Left renal cortex interstitium (tissue), 4 donors: ENCODE measurements around the gene DNAJC30. TPM values are rescaled to one million over a fixed set of nuclear protein-coding genes. Genes with fewer than 3 reads are reported as not detected.

ENCODE experiments used
- DNase-seq, 4 donors: peaks; one replicate each; pipeline ENCODE4 v3.0.0-alpha.2; 2013; ENCODE audit warnings: low read depth in 4 of 4, low spot score in 2 of 4, missing footprints in 1 of 4
- polyA plus RNA-seq, 4 donors: library from polyadenylated mRNA; unstranded; fragments of 120-200 nt; gene quantifications; one replicate each; pipeline ENCODE4 v1.2.1, GENCODE V29; 2013; ENCODE audit not compliant: insufficient read length in 4 of 4

The DNAJC30 gene
- polyA plus RNA-seq, 4 donors = 9.9 to 13.9 (median 12.2) TPM

DNA sequence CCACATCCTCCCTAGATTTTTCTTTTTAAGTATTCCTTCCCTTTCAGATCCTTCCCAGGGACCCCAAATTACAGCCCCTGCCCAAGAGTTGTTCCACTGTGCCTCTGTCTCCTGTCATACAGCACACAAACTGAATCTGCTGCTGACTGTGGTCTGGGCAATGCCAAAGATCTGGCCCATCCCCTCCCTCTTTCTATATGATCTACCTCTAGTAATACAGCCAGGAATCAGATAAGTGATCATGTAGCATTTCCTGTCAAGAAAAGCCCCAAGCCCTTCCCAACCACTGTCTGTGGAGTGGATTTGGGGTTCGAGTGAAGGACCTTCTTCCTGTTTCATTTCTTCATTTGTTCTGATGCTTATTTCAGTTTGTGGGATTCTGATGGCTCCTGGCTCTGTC, 29.5 kb upstream of the DNAJC30 start:
- DNase-seq = no peak

DNA sequence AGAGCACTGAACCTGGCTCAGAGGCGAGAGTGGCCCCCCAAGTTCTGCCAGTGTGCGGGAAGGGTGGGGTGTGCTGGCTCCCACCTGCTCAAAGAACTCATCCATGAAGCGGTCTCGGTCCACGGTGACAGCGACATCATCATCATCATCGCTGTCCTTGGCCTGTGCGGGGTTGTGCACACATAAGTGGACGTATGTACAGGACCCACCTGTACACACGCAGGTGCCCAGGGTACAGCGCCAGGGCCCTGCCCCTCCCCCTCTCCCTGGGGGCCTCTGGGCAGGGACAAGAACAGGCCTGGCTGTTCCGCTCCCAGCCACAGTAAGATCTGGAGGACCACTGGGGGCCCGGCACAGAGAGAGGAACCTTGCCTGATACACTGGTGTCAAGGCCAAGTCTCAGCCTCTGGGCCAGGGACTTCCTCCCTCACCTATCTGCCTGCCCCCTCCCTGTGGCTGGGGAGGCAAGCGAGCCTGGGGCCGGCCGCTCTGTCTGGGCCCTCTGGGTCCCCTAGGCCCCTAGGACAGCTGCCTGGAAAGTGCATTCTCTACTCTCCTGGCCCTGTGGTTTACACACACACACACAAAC, 25.8 kb upstream of the DNAJC30 start:
- no peak for DNase-seq

DNA sequence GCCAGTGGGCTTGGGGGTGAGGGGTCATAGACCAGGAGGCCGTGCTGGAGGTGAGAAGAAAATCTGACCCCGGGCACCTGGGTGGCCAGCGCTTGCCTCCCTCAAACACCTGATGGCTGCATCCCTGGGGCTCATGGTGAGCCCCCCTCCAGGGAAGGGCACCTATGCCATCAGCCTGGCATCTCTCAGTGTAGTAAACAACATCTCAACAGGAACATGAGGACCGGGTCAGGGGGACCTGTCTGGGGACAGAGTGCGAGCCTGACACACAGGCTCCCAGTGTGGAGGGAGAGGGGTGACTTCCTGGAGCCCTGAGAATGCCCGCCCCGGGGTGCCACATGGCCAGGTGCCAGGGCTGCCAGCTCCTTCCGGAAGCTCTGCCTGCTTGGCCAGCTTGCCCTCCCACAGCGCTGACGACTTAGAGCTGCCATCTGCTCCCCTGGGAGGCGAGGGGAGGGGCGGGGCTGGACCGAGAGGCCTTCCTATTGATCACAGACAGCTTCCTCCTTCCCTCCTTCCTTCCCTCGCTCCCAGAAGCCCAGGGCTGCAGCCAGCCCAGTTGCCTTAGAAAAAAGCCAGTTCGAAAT, 23.9 kb upstream of the DNAJC30 start:
- no peak for DNase-seq

DNA sequence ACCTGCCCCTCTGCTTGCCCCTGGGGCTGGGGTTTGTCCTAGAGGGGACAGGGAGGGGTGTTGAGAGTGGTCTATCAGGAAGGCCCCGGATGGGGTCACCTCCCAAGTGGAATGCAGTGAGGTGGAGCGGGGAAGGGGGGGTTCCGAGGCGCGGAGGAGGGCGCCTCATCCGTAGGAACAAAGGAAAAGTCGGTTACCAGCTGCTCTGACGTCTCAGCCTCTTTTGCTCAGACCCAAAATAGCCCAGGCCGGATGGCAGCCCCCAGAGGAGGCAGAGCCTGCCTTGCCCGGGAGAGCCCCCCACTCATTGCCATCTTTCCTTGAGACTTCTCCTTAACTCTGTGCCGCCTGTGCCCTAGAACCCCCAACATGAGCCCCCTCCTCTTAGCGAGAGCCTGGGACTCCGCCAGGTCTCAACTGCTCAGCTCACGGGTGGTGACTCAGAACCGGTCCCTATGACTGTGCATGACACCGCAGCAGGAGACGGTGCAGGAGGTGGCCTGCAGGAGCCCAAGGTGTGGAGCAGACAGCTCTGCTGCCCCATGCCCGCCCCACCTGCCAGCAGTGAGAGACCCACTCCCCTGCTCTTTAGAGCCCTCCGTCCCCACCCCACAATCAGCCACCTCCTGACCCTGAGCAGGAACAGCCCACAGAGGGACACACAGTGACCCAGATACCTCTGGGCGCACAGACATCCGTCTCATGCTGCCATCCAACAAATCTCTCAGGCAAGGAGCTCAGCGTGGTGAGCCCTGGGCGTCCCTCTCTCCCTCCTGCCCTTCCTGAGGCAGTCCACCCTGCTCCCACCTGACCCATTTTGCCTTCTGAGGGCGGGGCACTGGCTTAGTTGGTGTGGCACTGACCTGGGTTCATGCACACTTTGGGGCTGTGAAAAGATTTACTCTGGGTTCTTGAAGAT, 23.1 kb upstream of the DNAJC30 start:
- no peak for DNase-seq

DNA sequence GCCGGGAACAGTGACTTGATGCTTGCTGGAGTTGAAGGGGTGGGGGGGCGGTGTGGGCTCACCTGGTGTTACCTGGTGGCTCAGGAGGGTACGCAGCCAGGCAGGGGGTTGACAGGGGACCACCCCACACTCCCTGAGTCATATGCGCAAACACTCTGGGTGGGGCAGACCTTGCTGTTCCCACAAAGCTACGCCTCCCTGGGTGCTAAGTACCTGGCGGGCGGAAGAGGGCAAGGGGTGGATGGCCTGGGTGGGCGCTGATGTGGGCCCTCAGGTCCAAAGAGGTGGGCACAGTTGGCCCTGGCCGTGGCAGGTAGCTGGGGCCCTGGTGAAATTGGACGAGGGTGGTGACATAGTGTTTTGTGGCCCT, 22.3 kb upstream of the DNAJC30 start:
- no peak for DNase-seq

DNA sequence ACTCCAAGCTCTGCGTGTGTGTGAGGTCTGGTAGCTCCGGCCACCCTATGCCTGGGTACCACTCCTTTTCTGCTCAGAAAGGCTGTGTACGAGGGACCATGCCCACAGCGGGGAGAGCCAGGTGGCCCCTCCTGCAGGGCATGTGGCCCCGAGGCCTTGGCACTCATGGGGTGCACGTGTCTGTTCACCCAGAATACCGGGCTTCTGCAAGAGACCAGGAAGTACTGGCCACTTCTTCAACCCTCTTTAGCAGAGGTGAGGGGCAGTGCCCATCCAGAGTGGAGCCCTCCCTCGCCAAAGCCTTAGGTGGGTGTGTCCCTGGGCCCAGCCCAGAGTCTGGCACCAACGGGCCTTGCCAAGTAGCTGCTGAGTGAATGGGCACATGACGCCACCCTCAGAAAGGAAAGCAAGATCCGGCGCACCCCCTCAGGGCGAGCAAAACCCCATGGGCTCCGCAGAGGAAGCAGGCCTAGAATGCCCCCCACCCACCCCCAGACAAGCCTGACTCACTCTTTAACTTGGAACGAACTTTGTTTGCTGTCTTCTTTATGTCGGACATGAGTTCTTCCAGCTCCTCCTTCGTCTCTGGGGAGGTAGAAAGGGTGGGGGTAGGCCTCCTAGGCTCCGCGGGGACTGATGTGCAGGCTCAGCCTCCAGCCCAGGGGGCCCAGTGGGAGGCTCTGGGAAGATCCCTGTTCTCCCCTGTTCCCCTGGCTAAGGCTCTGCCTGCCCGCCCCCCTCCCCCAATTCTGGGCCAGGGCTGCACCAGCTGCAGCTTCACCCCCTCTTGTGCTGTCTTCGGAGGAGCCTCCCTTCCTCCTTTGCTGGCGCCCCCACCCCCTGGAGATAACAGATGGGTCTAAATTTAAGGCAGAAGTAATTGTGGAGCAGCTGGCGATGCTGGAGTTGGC, 21.6 kb upstream of the DNAJC30 start:
- no peak for DNase-seq

DNA sequence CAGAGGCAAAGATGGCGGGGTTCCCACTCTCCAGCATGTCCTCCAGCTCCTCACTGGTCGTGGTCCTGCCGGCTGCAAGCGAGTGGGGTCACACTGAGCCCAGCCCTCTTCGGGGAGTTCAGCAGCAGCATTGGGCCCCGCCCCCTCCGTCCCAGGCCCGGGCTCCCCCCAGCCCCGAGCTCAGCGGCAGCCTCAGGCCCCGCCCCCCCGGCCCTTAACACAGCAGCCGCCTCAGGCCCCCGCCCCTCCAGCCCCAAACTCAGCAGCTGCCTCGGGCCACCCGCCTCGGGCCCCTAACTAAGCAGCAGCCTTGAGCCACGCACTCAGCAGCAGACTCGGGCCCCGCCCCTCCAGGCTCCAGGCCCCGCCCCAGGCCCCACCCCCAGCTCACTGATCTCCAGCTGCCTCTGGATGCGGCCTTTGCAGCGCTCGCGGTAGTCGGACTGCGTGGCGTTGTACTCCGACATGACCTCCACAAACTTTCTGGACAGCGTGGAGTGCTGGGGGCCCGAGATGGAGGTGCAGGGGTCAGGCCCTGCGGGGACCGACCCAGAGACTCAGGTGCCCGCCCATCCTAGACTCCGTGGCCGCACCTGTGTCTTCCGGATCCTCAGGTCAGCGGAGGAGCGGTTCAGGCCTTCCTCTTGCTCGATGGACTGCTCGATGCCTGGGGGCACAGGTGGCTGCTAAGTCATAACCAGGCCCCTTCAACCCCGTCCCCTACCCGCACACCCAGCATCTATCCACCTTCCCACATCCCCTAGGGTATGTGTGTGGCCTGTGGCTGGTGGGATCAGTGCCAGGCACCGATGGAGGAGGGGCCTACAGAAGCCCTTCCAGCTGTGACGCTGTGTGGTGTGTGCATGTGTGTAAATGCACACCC, 20.7 kb upstream of the DNAJC30 start:
- peak in 1 of 4 donors; percentile 51 for DNase-seq

DNA sequence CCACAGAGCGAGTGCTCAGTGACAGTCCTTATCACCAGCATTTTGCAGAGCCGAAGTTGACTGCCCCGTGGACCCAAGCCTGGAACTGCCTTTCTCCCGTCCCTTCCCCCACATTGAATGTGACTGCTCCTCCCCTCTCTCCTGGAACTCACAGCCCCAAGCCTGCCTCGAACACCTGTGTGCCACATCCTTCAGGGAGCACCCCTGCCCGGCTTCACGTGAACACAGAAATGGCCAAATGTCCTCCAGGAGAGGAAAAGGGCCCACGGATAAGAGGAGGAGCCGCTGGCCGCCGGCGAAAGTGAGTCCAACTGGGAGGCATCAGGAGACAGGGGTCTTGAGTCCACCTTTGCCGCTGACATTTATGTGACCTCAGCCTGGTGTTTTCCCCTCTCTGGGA, 20.0 kb upstream of the DNAJC30 start:
- no peak for DNase-seq

DNA sequence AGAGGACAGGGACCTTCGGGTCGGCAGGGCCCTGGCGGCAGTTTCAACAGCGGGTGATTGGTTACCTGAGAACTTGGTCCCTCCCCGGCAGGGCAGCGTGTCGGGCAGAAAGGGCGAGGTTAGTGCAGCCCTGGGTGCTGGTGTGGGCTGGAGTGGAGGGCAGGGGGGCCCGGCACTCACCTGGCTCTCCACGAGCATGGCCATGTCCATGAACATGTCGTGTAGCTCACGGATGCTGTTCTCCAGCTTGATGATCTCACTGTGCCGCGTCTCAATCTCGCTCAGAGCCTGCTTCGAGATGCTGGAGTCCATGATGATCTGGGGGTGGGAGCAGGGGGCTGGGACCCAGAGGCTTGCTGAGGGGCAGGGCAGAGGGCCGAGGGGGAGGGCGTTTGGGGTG, 19.4 kb upstream of the DNAJC30 start:
- DNase-seq = no peak

DNA sequence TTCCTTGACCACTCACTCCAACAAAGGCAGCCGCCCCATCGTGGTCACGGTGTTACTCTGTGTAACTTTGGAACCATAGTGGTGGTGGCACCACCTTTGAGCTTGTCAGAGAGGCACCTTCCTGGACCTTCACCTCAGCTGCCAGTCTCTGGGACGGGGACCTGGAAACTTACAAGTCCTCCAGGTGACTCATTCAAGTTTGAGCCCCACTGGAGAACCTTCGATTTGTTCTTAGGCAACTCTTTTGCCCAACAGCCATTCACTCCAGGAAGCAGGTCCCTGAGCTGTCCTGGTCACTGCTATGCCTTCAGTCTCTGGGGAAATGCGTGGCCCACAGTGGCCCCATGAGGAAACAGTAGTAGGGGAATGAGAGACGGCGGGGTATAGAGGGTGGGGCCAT, 19.0 kb upstream of the DNAJC30 start:
- no peak for DNase-seq

DNA sequence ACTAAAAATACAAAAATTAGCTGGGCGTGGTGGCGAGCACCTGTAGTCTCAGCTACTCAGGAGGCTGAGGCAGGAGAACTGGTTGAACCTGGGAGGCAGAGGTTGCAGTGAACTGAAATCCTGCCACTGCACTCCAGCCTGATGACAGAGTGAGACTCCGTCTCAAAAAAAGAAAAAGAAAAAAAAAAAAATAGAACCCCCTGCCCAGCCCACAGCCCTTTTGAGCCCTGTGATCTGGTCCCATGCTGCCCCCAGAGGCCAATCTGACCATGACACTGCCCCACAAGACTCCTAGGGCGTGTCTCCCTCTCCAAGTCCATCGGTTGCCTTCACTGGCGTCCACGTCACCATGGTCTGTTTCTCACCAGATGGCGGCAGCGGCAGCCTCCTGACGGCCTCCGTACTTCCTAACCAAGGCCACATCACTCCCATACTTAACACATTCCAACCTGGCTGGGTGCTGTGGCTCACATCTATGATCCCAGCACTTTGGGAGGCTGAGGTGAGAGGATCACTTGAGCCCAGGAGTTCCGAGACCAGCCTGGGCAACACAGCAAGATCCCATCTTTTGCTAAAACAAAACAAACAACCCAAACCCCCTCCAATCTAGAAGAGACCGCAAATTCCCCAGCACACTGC, 18.2 kb upstream of the DNAJC30 start:
- DNase-seq = no peak

DNA sequence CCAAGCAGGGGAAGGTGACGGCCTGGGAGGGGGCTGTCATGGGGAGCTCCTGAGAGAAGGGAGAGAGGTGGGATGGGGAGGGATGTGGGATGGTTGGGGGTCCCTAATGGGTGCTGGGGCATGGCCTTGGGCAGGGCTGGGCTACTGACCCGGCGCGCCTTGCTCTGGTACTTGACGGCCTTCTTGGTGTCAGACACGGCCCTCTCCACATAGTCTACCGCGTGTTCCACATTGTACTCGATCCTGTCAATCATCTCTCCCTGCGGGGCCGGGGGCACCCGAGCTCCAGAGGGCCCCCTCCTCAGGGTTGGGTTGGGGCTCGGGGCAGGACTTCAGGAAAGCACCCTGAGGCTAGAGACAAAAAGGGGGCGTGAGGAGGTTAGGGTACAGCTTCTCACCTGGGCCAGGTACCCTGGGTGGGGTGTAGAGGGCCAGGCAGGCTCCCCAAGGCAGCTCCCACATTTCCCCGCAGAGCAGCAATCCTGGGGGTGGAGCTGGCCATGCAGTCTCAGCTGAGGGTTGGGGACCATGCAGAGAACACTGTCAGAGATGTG, 17.4 kb upstream of the DNAJC30 start:
- DNase-seq = no peak

DNA sequence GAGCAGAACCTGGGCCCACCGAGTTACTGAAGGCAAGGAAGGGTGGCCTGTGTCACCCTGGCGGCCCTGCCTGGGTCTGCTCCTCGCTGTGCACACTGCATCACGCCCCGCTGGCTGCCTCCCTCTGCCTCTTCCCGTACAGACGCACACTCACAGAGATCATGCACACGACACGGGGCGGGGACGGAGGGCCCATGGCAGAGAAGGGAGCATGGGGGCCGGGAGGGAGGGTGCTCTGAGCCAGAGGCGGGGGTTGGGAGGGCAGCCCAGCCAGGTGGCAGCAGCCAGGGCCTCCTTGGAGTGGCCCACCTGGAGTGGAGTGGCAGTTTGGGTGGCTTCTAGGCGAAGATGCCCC, 16.8 kb upstream of the DNAJC30 start:
- no peak for DNase-seq

DNA sequence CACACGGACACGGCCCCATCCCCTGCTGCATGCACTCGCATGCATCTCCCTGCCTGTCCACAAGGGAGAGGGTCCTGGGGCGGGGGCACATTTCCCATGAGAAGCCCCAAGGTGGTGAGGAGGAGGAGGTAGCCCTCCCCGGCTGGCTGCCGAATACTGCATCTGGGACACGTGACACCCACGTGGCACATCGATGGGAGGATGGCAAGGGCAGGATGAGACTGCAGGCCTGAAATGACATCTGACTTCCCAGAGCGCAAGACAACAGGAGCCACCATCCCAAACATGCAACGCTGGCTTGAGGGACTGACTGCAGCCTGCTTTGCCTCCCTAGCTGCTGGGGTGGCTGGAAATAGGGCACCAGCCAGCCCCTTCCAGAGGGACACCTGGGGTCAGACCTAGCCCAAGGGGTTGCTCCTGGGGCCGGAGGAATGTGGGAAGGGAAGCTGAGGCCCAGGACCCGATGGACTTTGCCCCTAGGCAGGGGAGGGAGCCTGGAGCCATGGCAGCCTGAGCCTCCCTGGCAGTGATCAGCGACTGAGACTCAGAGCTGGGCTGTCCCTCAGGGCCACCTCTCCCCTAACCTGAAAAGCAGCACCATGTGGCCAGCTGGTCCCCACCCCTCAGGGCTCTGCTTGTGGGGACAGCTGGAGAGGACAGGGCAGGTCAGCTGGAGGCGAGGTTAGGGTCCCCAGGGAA, 16.3 kb upstream of the DNAJC30 start:
- DNase-seq = no peak

DNA sequence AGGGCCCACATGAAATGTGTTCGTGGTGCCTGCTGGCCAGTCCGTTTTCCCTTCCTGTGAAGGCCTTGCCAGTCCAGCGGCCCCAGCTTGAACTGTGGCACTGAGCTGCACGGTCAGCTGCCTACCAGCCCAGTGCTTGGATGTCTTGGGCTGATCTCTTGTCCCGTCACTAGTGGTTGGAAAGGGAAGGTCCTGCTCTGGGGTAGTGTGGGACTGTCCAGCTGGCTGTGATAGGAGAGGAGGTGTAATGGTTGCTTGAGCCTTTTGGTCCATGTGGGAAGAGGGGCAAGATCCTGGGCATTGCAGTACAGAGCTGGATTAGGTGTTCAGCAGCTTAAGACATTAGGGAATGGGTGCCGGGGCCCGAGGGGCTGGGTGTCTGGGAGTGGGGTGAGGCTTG, 15.2 kb upstream of the DNAJC30 start:
- no peak for DNase-seq

DNA sequence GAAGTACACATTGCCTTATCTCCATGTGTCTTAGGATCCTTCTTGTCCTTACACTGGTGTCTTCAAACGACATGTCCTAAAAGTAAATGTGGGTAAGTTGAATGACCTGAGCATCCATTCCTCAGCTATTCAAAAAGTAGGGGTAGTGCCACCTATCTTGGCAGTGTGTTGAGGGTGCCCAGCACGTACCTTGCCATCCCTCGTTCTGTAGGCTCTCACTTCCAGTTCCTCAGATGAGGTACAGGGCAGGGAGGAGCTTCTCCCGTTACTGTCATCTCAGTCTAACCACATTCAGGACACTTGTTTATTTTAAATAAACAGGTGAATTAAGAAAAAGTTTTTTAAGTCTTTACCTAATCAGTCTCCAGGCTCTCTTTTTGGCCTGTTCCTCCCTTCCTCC, 13.1 kb upstream of the DNAJC30 start:
- DNase-seq = no peak

DNA sequence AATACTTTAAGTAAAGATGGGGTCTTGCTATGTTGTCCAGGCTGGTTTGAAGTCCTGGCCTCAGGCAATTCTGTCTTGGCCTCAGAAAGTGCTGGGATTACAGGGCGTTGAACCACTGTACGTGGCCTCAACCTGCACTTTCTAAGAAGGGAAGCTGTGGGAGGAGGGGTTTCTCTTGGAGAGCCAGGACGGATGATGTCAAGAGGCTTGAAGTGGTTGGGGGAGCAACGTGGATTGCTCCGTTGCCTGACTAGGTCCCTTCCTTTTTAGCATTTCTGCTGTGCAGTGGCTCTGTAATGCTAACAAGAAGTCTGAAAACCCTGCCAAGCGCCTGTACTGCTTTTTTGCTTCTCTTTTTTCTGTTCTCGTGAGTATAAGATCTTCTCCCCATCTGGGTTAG, 7.4 kb upstream of the DNAJC30 start:
- no peak for DNase-seq

DNA sequence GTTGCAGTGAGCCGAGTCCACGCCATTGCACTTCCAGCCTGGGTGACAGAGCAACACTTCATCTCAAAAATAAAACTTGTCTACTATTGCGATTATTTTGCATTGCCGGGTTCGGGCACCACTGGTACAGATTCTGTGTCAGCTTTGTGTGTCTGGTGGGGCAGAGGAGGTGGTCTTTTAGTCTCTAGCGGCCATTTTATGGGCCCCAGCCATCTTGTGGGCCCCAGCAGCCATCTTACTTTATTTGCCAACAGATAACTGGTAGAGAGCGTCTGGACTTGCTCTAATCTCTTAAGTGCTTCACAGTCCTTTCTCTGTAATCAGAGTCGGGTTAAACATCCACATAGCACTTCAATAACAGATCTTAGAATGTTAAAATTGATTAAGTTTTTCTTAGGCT, 5.0 kb upstream of the DNAJC30 start:
- DNase-seq = no peak

DNA sequence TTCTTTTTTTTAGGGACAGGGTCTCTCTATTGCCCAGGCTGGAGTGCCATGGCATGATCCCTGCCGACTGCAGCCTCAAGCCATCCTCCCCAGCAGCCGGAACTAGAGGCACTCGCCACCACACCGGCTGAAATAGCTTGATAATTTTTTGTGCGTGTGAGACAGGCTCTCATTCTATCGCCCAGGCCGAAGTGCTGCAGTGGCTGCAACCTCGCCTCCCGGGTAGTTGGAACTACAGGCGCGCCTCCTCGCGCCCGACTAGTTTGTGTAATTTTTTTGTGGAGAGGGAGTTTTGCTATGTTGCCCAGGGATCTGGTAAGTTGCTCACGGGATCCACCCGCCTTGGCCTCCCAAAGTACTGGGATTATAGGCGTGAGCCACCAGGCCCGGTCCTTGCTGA, 2.1 kb upstream of the DNAJC30 start:
- DNase-seq = no peak
